ENCODE measurements around the gene MEIKIN. TPM values are rescaled to one million over a fixed set of nuclear protein-coding genes. Genes with fewer than 3 reads are reported as not detected.

MEIKIN gene
- total and polyA plus RNA-seq, 2 of the 8 experiments (the other 6 are each of a cell fraction or from before 2014, with no cell fraction given): not detected

- TF ChIP-seq TCF12 (IDR thresholded peaks at IDR 0.05; ENCODE audit: low read depth, low read length) (no peak), NANOG (IDR thresholded peaks at IDR 0.05; ENCODE audit: insufficient read depth, low read depth, low read length, poor library complexity, severe bottlenecking) (no peak)
Observed at GRCh38 chr5:131763968-131764367, 181.5 kb downstream of the MEIKIN start (continued).
